IPS-18c (cell line): ENCODE data around the gene ZNF182.
"Not testable (repeated sequence)": the region's sequence is repeated elsewhere in the genome, so short reads cannot be mapped to it uniquely, and the experiment has no call there.

Experiments
- H3K4me3 ChIP-seq: 2 replicates; pipeline ENCODE4 v1.7.0; 2013; ENCODE audit warnings: low read depth, mild to moderate bottlenecking, low read length, moderate library complexity; ENCODE audit not compliant: insufficient read depth
- H3K9me3 ChIP-seq: one replicate; pipeline ENCODE4 v1.6.1; 2013; ENCODE audit warnings: mild to moderate bottlenecking, low read length, moderate library complexity; ENCODE audit not compliant: control insufficient read depth, insufficient read depth

Gene ZNF182

GRCh38 chrX:47955295-47955694 lies 48.5 kb downstream of the ZNF182 start:
- H3K9me3 ChIP-seq, H3K4me3 ChIP-seq: not testable (repeated sequence)

- peaks cover 5% of the 10 kb centered on the region for H3K9me3 ChIP-seq
- H3K4me3 ChIP-seq: no peak overlapping the region
These were observed 62.4 kb downstream of the ZNF182 start for GRCh38 chrX:47941423-47941822.

DNA sequence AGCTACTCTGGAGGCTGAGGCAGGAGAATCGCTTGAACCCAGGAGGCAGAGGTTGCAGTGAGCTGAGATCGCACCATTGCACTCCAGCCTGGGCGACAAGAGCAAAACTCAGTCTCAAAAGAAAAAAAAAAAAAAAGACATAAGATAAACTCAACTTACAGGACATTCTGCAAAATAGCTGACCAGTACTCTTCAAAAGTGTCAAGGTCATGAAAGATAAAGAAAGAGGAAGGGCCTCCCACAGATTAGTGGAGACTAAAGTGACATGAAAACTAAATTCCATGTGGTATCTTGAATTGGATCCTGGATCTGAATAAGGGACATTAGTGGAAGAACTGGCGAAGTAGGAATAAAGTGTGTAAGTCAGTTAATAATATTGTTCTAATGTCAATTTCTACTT lies 63.3 kb downstream of the ZNF182 start:
- H3K9me3 ChIP-seq: peaks cover 5% of the 10 kb centered on the region

DNA sequence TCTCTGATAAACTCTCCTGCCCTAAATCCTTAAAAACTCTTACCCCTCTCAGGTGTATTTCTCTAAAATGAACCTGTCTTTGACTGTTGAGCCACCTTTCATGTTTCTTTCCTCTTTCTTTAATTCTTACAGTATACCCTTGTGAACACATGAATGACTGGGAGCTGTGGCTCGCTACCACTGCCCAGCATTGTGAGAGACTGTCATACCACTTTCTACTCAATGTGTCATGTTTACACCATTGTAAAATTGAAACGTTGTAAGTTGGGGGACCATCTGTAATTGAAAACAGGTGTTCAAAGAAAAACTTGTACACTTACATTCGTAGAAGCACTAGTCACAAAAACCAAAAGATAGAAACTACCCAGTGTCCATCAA lies 66.9 kb downstream of the ZNF182 start:
- Histone ChIP-seq H3K9me3 (no peaks in the 10 kb centered on the region), H3K4me3 (no peak overlapping the region)

More for the DNA sequence above, 63.3 kb downstream of the ZNF182 start:
- H3K4me3 ChIP-seq: no peak overlapping the region

GRCh38 chrX:47936224-47936939 lies 67.4 kb downstream of the ZNF182 start:
- Histone ChIP-seq H3K9me3 (no peaks in the 10 kb centered on the region), H3K4me3 (no peak overlapping the region)

DNA sequence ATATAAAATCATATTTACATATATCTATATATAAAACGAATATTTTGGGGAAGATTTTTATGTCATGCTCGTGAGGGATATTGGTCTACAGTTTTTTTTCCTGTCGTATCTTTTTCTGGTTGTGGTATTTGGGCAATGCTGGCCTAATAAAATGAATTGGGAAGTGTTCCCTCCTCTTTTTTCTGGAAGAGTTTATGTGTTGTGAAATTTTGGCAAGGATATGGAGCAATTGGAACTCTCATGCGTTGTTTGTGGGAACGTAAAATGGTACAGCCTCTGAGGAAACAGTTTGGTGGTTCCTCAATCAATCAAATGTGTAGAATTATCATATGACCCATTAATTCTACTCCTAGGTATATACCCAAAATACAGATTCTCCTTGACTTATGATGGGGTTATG lies 69.8 kb downstream of the ZNF182 start:
- H3K4me3 ChIP-seq: no peak overlapping the region
- no peaks in the 10 kb centered on the region for H3K9me3 ChIP-seq

GRCh38 chrX:47931970-47932369 lies 71.8 kb downstream of the ZNF182 start:
- H3K9me3 ChIP-seq: not testable (repeated sequence)

GRCh38 chrX:47927212-47927611 lies 76.6 kb downstream of the ZNF182 start:
- no peak overlapping the region for H3K4me3 ChIP-seq
- no peaks in the 10 kb centered on the region for H3K9me3 ChIP-seq

More at GRCh38 chrX:47931970-47932369, 71.8 kb downstream of the ZNF182 start:
- H3K4me3 ChIP-seq: not testable (repeated sequence)
